ENCODE data around the gene CHPF.

- TF ChIP-seq POLR2AphosphoS5 (IDR thresholded peaks at IDR 0.05; ENCODE audit: insufficient read depth, low read depth, low read length): no peak
- no peak for TF ChIP-seq EZH2 (IDR thresholded peaks at IDR 0.05; ENCODE audit: borderline replicate concordance, low read depth, low read length, severe bottlenecking)
- no peak for TF ChIP-seq POLR2A (IDR thresholded peaks at IDR 0.05; ENCODE audit: low read depth, low read length)
- TF ChIP-seq CTCF (IDR thresholded peaks at IDR 0.05; ENCODE audit: extremely low read depth in 1 of 2, insufficient read depth in 1 of 2, low read depth in 1 of 2, low read length in 2 of 2): no peak
- TF ChIP-seq GATA2 (IDR thresholded peaks at IDR 0.05; ENCODE audit: insufficient read depth, insufficient read length, low read depth, low read length): no peak
Measured at GRCh38 chr2:219501849-219502248, 41.8 kb downstream of the CHPF start.
